NB4 (cell line): ENCODE data around the gene ILDR2.

Experiments used
- TF ChIP-seq, protein P1 (sequence below): IDR thresholded peaks from one replicate; pipeline ENCODE4 v1.5.1; 2012; ENCODE audit warnings: low read depth, low read length
- TF ChIP-seq, protein P2 (sequence below): IDR thresholded peaks from 2 replicates; pipeline ENCODE4 v1.6.1; 2011; ENCODE audit warnings: low read depth, low read length

DNA sequence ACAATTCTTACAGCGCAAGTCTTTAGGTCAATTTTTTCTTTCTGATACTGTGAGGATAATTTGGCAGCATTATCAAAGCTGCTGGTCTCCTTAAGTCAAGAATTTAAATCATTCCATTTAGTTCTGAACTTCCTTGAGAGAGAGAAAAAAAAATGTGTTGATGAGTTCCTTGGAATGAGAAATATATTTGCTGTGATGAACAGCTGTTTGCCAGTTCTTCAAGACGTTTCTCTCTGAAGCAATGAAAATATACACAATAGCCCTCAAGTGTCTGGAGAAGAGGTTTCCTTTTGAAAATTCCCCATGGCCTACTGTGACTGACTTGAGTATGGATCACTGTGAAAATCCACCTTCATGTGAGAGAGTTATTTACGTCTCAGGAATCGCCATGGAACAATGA lies 68.3 kb downstream of the ILDR2 start:
- TF ChIP-seq, protein P1, sequence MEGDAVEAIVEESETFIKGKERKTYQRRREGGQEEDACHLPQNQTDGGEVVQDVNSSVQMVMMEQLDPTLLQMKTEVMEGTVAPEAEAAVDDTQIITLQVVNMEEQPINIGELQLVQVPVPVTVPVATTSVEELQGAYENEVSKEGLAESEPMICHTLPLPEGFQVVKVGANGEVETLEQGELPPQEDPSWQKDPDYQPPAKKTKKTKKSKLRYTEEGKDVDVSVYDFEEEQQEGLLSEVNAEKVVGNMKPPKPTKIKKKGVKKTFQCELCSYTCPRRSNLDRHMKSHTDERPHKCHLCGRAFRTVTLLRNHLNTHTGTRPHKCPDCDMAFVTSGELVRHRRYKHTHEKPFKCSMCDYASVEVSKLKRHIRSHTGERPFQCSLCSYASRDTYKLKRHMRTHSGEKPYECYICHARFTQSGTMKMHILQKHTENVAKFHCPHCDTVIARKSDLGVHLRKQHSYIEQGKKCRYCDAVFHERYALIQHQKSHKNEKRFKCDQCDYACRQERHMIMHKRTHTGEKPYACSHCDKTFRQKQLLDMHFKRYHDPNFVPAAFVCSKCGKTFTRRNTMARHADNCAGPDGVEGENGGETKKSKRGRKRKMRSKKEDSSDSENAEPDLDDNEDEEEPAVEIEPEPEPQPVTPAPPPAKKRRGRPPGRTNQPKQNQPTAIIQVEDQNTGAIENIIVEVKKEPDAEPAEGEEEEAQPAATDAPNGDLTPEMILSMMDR = no peak
- TF ChIP-seq, protein P2, sequence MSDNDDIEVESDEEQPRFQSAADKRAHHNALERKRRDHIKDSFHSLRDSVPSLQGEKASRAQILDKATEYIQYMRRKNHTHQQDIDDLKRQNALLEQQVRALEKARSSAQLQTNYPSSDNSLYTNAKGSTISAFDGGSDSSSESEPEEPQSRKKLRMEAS = no peak
